Suprapubic skin (tissue), 3 donors: ENCODE measurements around the gene MYH11.

ENCODE experiments used
- POLR2A ChIP-seq, 2 donors: fragments of 450-650 bp; IDR thresholded peaks; one replicate each; pipeline ENCODE4 v1.6.1; 2017; ENCODE audit warnings: antibody characterized with exemption in 2 of 2, mild to moderate bottlenecking in 2 of 2, moderate library complexity in 2 of 2
- TF ChIP-seq, protein P1 (sequence below), 2 donors: fragments of 200-600 bp in 1 of 2; fragments of 450-650 bp in 1 of 2; sonication (generic) in 1 of 2; IDR thresholded peaks; one replicate each; pipeline ENCODE4 v1.5.1; 2016 to 2019; ENCODE audit warnings: antibody characterized with exemption in 2 of 2, mild to moderate bottlenecking in 1 of 2, moderate library complexity in 1 of 2

DNA sequence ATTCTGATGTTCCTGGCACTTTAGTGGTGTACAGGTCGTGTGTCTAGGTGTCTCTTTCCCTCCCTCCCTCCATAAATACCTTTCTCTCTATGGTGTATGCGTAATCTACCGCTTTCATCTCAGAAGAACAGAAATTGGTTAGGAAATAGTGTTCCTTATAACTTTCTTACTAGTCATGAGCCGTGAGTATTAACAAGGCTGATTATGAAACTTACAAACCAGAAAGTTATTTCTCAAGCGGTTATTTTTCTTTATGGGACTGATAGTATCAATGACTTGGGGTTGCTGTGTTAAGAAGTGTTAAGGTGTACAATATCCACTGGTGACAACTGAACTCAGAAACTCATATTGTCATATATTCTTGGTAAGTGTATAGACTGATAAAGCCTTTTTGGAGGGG is 13.2 kb upstream of the MYH11 start:
- no peak for TF ChIP-seq POLR2A (IDR thresholded peaks at IDR 0.05)
- TF ChIP-seq, protein P1, sequence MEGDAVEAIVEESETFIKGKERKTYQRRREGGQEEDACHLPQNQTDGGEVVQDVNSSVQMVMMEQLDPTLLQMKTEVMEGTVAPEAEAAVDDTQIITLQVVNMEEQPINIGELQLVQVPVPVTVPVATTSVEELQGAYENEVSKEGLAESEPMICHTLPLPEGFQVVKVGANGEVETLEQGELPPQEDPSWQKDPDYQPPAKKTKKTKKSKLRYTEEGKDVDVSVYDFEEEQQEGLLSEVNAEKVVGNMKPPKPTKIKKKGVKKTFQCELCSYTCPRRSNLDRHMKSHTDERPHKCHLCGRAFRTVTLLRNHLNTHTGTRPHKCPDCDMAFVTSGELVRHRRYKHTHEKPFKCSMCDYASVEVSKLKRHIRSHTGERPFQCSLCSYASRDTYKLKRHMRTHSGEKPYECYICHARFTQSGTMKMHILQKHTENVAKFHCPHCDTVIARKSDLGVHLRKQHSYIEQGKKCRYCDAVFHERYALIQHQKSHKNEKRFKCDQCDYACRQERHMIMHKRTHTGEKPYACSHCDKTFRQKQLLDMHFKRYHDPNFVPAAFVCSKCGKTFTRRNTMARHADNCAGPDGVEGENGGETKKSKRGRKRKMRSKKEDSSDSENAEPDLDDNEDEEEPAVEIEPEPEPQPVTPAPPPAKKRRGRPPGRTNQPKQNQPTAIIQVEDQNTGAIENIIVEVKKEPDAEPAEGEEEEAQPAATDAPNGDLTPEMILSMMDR (IDR thresholded peaks at IDR 0.05): no peak
